ENCODE measurements around the gene PFN4.
"Not testable (repeated sequence)": the region's sequence is repeated elsewhere in the genome, so short reads cannot be mapped to it uniquely, and the experiment has no call there.

The PFN4 gene

DNA sequence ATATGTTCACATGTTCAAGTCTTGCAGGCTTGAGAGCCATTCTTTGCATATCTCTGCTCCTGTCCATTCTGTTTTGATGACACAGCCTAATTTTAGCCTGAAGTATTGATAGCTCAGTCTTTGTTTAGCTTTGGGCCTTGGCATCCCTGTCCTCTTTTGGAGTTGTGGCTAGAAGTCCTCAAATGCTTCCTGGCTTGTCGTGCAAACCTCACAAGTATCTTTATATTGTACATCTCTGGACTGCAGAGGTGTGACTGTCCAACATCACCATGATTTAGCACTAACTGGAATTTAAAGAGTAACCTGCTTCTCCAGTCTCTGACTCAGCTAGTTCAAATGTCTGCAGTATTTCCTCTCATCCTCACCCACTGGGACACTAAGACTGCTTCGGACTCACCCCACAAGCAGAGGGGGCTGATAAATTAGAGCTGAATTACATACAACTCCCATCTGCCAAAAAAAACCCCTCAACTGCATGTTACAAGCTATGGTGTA is 11.7 kb downstream of the PFN4 start:
- DNase-seq (ENCODE audit: low spot score), result no peak

DNA sequence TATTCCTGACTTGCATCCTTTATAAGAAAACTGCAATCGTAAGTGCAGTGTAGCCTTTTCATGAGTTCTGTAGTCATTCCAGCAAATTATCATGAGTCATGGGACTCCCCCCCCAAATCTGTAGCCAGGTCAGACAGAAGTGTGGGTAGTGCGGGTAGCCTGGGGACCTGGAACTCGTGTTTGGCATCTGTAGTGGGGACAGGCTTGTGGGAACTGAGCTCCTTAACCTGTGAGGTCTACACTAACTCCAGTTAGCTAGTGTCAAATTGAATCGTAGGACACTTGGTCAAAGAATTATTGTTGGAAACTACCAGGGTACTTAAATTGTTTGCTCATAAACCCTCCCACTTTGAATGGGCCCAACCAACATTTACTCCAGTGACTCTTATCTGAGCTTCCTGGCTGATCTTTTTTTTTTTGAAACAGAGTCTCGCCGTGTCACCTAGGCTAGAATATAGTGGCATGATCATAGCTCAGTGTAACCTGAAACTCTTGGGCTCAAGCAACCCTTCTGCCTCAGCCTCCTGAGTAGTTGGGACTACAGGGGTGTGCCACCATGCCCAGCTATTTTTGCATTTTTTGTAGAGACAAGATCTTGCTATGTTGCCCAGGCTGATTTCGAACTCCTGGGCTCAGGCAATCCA is 12.4 kb downstream of the PFN4 start:
- no peak for DNase-seq (ENCODE audit: low spot score)

DNA sequence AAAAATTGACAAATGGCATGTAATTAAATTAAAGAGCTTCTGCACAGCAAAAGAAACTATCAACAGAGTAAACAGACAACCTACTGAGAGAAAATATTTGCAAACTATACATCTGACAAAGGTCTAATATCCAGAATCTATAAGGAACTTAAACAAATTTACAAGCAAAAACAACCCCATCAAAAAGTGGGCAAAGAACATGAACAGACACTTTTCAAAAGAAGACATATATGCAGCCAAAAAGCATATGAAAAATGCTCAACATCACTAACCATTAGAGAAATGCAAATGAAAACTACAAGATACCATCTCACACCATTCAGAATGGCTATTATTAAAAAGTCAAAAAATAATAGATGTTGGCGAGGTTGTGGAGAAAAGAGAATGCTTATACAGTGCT is 13.7 kb downstream of the PFN4 start:
- DNase-seq (ENCODE audit: low spot score), result not testable (repeated sequence)

DNA sequence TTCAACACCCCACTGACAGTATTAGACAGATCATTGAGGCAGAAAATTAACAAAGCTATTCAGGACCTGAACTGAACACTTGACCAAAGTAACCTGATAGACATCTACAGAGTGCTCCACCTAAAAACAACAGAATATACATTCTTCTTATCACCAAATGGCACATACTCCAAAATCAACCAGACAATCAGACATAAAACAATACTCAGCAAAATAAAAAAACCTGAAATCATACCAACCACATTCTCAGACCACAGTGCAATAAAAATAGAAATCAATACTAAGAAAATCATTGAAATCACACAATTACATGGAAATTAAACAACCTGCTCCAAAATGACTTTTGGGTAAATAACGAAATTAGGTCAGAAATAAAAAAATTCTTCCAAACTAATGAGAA is 15.8 kb downstream of the PFN4 start:
- no peak for DNase-seq (ENCODE audit: low spot score)

DNA sequence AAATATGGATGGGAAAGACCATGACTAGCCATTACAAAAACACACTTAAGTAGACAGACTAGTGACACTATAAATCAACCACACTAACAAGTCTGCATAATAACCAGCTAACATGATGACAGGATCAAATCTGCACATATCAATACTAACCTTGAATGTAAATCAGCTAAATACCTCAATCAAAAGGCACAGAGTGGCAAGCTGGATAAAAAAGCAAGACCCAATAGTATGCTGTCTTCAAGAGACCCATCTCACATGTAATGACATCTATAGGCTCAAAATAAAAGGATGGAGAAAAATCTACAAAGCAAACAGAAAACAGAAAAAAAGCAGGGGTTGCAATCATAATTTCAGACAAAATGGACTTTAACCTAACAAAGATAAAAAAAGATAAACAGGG is 16.3 kb downstream of the PFN4 start:
- no peak for DNase-seq (ENCODE audit: low spot score)

DNA sequence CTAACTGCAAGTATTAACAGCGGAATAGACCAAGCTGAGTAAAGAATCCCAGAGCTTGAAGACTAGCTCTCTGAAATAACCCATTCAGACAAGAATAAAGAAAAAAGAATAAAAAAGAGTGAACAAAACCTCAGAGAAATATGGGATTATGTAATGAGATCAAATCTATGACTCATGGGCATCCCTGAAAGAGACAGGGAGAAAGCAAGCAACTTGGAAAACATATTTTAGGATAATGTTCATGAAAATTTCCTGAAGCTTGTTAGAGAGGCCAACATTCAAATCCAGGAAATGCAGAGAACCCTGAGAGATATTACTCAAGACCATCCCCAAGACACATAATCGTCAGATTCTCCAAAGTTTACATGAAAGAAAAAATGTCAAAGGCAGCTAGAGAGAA is 17.3 kb downstream of the PFN4 start:
- DNase-seq (ENCODE audit: low spot score), result no peak

DNA sequence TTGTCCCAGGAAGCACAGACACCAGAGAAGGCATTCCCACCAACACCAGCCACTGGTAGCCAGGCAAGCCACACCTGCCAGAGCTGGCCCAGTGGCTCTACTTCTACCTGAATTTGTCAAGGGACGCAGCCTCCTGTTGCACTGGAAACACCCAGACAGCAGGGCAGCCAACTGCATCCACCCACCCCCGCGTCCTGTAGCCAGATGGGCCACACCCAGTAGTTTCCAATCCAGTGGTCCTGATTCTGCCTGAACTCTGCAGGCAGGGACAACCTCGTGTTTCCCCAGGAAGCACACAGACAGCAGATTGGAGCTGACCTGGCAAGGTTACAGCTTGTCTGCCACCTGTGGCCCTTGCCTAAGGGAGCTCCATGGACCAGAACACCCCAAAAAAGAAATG is 18.2 kb downstream of the PFN4 start:
- no peak for DNase-seq (ENCODE audit: low spot score)

DNA sequence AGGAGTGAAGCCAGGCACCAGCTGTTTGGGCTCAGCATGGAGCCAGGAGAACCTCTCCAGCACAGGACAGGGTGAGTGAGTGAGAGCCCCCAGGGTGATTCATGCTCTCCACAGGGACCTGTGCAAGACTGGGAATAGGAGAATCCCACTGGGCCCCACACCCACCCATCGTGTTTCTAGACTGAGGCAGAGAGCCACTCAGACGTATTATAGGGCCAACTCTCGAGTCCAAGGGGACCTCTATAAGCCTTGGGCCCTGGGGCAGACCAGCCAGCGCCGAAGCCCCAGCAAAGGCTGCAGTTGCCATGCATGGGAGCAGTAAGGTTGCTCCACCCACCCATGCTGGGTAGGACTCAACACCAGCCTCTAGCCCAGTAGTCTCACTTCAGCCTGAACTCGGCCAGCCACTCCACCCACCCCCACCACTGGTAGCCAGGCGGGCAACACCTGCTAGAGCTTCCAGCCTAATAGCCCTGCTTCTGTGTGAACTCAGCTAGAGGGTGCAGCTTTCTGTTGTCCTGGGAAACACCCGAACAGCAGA is 19.0 kb downstream of the PFN4 start:
- no peak for DNase-seq (ENCODE audit: low spot score)

DNA sequence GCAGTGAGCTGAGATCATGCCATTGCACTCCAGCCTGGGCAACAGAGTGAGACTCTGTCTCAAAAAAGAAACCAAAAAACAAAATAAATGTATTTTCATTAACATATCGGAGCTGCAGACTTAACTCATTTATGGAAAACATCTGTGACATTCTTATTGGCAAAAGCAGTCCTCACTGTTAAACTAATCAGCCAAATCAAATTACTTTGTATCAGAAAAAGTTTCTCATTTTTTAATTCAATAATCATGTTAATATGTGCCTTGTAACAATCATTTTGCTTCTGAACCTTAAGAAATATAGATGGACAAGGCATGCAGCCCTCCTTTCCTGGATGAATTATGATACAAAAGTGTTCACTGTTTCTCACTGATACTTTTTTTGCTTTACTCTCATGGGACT is 20.5 kb downstream of the PFN4 start:
- no peak for DNase-seq (ENCODE audit: low spot score)

DNA sequence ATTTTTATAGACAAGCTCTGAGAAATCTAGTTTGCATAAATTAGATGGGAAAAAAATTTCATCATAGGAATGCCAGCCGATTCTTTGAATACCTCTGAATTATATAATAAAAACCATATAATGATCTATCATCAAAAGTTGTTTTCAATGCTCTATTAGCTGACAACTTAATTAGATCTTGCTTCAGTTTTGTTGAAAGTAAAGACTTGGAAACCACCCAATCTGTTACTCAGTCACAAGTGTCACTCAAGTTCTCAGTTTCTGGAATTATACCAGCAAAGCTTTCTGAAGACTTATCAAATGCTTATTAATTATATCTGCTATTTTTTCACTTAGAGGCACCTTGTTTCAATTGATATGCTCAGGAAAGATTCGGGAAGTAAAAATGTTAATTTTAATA is 21.1 kb downstream of the PFN4 start:
- DNase-seq (ENCODE audit: low spot score), result no peak

DNA sequence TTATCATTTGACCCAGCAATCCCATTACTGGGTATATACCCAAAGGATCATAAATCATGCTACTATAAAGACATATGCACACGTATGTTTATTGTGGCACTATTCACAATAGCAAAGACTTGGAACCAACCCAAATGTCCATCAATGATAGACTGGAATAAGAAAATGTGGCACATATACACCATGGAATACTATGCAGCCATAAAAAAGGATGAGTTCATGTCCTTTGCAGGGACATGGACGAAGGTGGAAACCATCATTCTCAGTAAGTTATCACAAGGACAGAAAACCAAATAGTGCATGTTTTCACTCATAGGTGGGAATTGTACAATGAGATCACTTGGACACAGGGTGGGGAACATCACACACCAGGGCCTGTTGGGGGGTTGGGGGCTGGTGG is 22.4 kb downstream of the PFN4 start:
- not testable (repeated sequence) for DNase-seq (ENCODE audit: low spot score)

DNA sequence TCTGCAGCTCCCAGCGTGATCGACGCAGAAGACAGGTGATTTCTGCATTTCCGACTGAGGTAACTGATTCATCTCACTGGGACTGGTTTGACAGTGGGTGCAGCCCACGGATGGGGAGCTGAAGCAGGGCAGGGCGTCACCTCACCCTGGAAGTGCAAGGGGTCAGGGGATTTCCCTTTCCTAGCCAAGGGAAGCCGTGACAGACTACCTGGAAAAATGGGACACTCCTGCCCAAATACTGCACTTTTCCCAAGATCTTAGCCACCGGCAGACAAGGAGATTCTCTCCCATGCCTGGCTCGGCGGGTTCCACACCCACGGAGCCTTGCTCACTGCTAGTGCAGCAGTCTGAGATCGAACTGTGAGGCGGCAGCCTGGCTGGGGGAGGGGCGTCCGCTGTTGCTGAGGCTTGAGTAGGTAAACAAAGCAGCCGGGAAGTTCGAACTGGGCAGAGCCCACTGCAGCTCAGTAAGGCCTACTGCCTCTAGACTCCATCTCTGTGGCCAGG is 27.9 kb downstream of the PFN4 start:
- not testable (repeated sequence) for DNase-seq (ENCODE audit: low spot score)

DNA sequence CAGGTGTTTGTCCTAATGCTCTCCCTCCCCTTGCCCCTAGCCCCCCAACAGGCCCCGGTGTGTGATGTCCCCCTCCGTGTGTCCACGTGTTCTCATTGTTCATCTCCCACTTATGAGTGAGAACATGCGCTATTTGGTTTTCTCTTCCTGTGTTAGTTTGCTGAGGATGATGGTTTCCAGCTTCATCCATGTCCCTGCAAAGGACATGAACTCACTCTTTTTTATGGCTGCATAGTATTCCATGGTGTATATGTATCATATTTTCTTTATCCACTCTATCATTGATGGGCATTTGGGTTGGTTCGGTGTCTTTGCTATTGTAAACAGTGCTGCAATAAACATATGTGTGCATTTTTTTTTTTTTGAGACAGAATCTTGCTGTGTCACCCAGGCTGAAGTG is 29.9 kb downstream of the PFN4 start:
- DNase-seq (ENCODE audit: low spot score), result not testable (repeated sequence)

DNA sequence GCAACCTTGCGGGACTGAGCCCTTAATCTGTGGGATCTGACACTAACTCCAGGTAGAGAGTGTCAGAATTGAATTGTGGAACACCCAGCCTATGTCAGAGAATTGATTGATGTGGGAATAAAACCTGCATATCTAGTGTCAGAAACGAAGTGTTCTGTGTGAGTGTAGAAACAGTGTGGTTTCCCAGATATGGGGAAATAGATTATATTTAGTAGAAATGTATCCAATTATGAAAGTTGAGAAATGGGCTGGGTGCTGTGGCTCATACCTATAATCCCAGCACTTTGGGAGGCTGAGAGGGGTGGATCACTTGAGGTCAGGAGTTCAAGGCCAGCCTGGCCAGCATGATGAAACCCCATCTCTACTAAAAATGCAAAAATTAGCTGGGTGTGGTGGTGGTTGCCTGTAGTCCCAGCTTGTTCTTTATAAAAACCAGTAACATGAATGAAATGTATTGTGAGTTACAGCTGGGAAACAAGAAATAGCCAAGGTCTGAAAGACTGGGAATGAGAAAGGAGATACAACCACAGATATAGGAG is 34.2 kb downstream of the PFN4 start:
- no peak for DNase-seq (ENCODE audit: low spot score)

DNA sequence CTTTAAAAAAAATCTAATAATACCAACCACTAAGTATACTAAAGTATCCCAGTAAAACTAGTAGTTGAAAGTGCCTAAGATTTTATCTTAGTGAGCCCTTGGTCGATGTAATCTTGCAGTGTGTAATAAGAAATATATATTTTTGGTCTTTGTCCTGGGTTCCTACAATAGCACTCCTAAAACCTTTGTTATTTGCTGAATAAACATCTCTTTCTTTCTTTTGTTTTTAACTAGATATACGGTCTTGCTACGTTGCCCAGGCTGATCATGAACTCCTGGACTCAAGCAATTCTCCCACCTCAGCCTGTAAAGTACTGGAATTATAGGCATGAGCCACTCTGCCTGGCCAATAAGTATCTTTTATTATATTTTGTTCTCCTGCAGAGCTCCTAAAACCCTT is 36.1 kb downstream of the PFN4 start:
- DNase-seq (ENCODE audit: low spot score), result no peak

DNA sequence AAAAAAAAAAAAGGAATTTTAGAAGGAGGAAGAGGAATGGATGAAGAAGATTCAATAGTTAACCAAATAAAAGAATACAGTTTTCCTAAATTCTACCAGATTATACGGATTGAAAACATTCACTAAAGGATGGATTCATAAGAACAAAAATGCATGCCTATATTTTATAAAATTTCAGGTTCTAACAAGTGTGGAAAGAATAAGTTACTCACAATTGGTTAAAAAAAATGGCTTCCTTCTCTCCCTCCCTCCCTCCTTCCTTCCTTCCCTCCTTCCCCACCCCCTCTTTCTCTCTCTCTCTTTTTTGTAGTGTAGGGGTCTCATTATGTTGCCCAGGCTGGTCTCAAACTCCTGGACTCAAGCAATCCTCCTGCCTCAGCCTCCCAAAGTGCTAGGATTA is 36.9 kb downstream of the PFN4 start:
- no peak for DNase-seq (ENCODE audit: low spot score)

DNA sequence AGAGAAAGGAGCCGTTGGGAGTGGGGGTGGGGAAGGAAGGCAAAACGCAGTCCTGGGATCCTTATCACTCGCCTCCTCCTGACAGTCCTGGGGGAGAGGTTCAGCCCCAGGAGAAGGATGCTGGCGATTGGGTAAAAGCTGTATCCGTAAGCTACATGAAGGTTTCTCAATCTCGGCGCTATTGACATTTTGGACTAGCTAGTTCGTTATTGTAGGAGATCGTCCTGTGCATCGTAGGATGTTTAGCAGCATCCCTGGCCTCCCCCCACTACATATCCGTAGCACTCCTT is 38.0 kb downstream of the PFN4 start:
- DNase-seq (ENCODE audit: low spot score), result no peak

DNA sequence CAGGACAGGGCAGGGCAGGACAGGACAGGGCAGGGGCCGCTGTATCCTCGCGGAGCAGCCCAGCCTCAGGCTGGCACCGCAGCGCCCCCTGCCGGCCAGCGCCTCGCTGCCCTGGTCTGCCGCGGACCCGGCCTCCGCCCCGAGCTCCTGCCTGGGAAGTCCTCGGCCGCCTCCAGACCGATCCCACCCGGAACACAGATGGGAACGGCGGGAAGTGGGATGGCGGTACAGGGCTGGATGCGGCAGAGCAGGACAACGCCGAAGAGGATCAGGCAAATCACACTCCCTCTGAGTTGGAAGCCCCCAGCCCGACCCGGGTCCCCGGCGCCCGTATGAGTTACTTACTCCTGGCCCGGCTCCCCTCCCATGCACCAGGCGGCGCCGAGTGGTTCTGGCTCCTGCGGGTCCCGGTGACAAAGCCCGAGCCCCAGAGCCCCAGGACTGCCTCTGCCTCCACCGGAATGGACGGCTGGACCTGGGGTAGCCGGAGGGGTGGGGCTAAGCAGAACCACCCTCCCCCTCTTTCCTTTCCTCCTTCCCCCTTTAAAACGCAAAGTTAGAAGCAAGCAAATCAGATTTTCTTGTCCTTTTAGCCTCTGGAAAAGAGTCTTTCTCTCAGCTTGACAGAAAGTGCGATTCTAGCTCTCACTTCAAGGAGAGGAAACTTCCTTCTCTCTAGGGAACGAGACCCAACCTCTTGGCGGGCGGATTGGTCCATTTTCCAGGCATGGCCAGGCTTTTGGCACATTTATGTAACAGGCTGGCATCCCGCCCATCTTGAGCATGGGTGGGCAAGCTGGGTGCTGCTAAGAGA is 38.5 kb downstream of the PFN4 start, which contains the start of gene TP53I3:
TP53I3 (minus strand) TSS at position 449 of the 814 bp plus-strand sequence. CDS start 508 bp downstream, outside the sequence.
- peak; percentile 86 for DNase-seq (ENCODE audit: low spot score)

DNA sequence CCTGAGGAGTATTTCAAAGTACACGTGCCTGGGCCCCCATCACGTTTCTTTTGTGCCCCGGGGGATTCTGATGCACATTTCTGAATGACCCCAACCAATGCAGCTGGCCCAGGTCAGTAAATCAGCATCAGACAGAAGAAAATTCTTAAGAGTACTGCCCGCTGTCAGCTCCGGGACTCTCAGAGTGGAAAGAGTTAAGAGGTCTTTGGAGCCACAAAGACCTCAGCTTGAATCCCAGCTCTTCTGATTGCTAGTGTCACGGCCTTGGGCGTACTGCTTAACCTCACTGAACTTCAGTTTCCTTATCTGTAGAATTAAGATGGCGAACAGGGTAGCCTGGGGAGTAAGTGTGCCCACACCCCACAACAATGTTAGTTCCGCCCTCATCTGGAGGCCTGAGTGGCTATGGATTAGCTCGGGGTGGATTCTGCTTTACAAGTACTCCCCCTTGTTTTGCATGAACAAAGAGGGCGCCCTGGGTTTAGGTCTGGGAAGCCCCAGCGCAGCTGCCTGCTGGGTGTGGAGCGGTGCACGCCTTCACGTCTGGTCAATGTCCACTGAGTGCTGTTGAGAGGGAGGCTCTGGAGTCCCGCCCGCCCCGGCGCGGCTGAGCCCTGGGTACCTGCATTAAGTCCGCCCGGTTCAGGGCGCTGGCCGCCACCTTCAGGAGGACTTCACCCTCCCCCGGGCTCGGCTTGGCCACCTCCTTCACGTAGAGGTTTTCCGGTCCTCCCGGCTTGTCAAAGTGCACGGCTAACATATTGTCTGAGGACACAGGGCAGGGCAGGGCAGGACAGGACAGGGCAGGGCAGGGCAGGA is 39.4 kb downstream of the PFN4 start:
- peak; percentile 84 for DNase-seq (ENCODE audit: low spot score)

DNA sequence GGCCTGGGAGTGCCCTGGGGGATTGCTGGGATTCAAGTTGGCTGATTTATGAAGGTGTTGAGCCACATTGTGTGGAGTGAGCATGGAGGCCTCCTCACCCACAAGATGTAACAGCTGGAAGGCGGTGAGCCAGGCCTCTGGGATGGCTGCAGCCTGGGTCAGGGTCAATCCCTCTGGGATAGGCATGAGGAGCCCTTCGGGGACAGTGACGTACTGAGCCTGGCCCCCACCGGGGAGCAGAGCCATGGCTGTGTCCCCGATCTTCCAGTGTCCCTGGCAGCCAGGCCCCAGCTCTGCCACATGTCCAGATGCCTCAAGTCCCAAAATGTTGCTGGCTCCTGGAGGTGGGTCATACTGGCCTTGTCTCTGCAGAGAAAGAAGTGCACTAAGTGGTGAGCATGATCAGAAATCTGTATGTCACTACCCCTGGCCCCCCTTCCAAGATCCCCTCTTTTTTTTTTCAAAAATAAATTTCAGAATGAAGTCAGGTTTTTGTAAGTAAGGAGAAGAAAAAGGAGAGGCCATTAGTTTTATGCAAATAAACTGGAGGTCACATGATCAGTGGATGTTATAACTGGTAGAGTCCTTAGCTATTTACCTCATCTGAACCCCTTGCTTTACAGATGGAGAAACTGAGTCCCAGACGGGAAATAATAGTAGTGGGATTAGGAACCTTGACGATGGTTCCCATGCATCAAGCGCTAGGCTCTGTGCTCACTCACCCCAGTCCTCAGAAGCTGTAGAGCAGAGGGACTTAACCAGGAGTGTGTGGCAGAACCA is 40.2 kb downstream of the PFN4 start:
- DNase-seq (ENCODE audit: low spot score), result no peak

DNA sequence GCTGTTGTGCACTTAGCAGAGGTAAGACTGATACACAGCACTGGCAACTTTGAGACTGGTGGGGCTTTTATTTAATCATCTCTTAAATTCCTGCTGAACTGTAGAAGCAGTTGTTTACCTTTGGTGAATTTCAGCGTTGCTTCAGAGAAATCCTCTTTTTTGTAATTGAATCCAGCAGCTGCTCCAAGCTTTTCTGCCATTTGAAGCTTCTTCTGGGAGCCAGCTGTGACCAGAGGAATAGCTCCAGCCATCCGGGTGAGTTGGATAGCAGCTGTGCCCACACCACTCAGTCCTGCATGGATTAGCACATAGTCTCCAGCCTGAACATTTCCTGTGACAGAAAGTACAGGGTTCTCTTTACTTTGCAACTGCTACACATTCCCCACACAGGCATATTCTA is 42.4 kb downstream of the PFN4 start:
- no peak for DNase-seq (ENCODE audit: low spot score)

All from hematopoietic multipotent progenitor cell treated with erythropoietin and hydrocortisone succinate and interleukin-3 and kit ligand, for 15 days (in vitro differentiated cells).